IMR-90 (cell line): ENCODE results near the gene ZC3H15. TPM values are rescaled to one million over a fixed set of nuclear protein-coding genes. Genes with fewer than 3 reads are reported as not detected.

Source experiments
- ATAC-seq: fragments of 200-7000 bp; cut with Tn5 transposase; 2 replicates; pipeline ENCODE4 v1.9.1; 2020; ENCODE audit warnings: low read depth, mild to moderate bottlenecking, moderate library complexity
- BruUV-seq: library from RNA; stranded (reverse); fragments of 400-500 nt; replicated peaks from 2 replicates; lab custom pipeline; 2021; lab: Mats Ljungman, UMichigan
- CTCF ChIA-PET: fragments of 300-600 bp; formaldehyde crosslinking; extraction: SDS; loops from one replicate; lab custom pipeline; 2021; ENCODE audit warnings: antibody characterized with exemption; lab: Yijun Ruan, JAX
- POLR2A ChIA-PET: fragments of 300-600 bp; sonication (Branson Sonifier 250); formaldehyde crosslinking; loops from one replicate; lab custom pipeline; 2022; ENCODE audit warnings: antibody characterized with exemption; ENCODE audit not compliant: unreplicated experiment; lab: Charles Lee
- DNase-seq: peaks from one replicate; pipeline ENCODE4 v3.0.0; 2013
- H2AFZ ChIP-seq: replicated peaks from 2 replicates; pipeline ENCODE3; 2013; ENCODE audit warnings: low read length, mild to moderate bottlenecking; ENCODE audit not compliant: poor library complexity
- H2AK5ac ChIP-seq: 2 replicates; pipeline ENCODE4 v1.6.1; 2013; ENCODE audit warnings: low read depth, low read length, inconsistent platforms
- H2AK9ac ChIP-seq: replicated peaks from 2 replicates; pipeline ENCODE3; 2013; ENCODE audit warnings: mild to moderate bottlenecking, low read depth, low read length, moderate library complexity; ENCODE audit not compliant: poor library complexity
- H2BK120ac ChIP-seq: 2 replicates; pipeline ENCODE4 v1.6.1; 2013; ENCODE audit warnings: low read depth, low read length, inconsistent platforms
- H2BK15ac ChIP-seq: 3 replicates; pipeline ENCODE4 v1.6.1; 2013; ENCODE audit warnings: low read depth, low read length, inconsistent platforms
- H2BK20ac ChIP-seq: 2 replicates; pipeline ENCODE4 v1.6.1; 2013; ENCODE audit warnings: low read depth, mild to moderate bottlenecking, inconsistent platforms, low read length, moderate library complexity
- H2BK5ac ChIP-seq: 2 replicates; pipeline ENCODE4 v1.6.1; 2013; ENCODE audit warnings: mild to moderate bottlenecking, low read depth, low read length, inconsistent platforms; ENCODE audit not compliant: poor library complexity, severe bottlenecking
- H3K14ac ChIP-seq: replicated peaks from 2 replicates; pipeline ENCODE4 v1.6.1; 2013; ENCODE audit warnings: low read depth, low read length, inconsistent platforms
- H3K18ac ChIP-seq: 2 replicates; pipeline ENCODE4 v1.6.1; 2013; ENCODE audit warnings: low read depth, low read length, control low read depth
- H3K23ac ChIP-seq: 2 replicates; pipeline ENCODE4 v1.6.1; 2013; ENCODE audit warnings: low read depth, low read length, inconsistent platforms
- H3K27ac ChIP-seq: 2 replicates; pipeline ENCODE4 v1.5.1; 2013; ENCODE audit warnings: mild to moderate bottlenecking, control low read depth, low read length; ENCODE audit not compliant: insufficient read depth
- H3K27me3 ChIP-seq: 2 replicates; pipeline ENCODE4 v1.6.1; 2013; ENCODE audit warnings: low read length; ENCODE audit not compliant: control insufficient read depth, insufficient read depth
- H3K36me3 ChIP-seq: 2 replicates; pipeline ENCODE4 v1.6.1; 2013; ENCODE audit warnings: low read length, mixed read lengths; ENCODE audit not compliant: control insufficient read depth, insufficient read depth
- H3K4ac ChIP-seq: 2 replicates; pipeline ENCODE4 v1.6.1; 2013; ENCODE audit warnings: low read depth, low read length, inconsistent platforms
- H3K4me1 ChIP-seq: 2 replicates; pipeline ENCODE4 v1.6.1; 2013; ENCODE audit warnings: low read length, mixed read lengths; ENCODE audit not compliant: control insufficient read depth, insufficient read depth
- H3K4me2 ChIP-seq: 2 replicates; pipeline ENCODE4 v1.6.1; 2013; ENCODE audit warnings: low read depth, mild to moderate bottlenecking, control low read depth, low read length, moderate library complexity
- H3K4me3 ChIP-seq: 2 replicates; pipeline ENCODE4 v1.5.1; 2013; ENCODE audit warnings: low read depth, mild to moderate bottlenecking, control low read depth, low read length, moderate library complexity; ENCODE audit not compliant: insufficient read depth
- H3K56ac ChIP-seq: 2 replicates; pipeline ENCODE4 v1.6.1; 2013; ENCODE audit warnings: low read length, inconsistent platforms; ENCODE audit not compliant: insufficient read depth; ENCODE audit errors: extremely low read depth
- H3K79me1 ChIP-seq, 2 experiments: 2 replicates each; pipeline ENCODE4 v1.6.1; 2013; ENCODE audit warnings: low read length in 2 of 2, inconsistent platforms in 1 of 2, low read depth in 1 of 2
- H3K9ac ChIP-seq: 2 replicates; pipeline ENCODE4 v1.6.1; 2013; ENCODE audit warnings: low read depth, low read length, control low read depth
- H3K9me1 ChIP-seq: 2 replicates; pipeline ENCODE4 v1.6.1; 2013; ENCODE audit warnings: low read length, inconsistent platforms; ENCODE audit not compliant: insufficient read depth
- H3K9me3 ChIP-seq: 2 replicates; pipeline ENCODE4 v1.6.1; 2013; ENCODE audit warnings: low read length; ENCODE audit not compliant: control insufficient read depth, insufficient read depth
- H4K20me1 ChIP-seq: 2 replicates; pipeline ENCODE4 v1.6.1; 2013; ENCODE audit warnings: low read length, inconsistent platforms; ENCODE audit not compliant: insufficient read depth
- H4K5ac ChIP-seq: 2 replicates; pipeline ENCODE4 v1.6.1; 2013; ENCODE audit warnings: mild to moderate bottlenecking, low read depth, low read length, control low read depth
- H4K8ac ChIP-seq, 2 experiments: 2 replicates each; pipeline ENCODE4 v1.6.1; 2013; ENCODE audit warnings: low read depth in 2 of 2, low read length in 2 of 2, control low read depth in 1 of 2, inconsistent platforms in 1 of 2
- H4K91ac ChIP-seq: 2 replicates; pipeline ENCODE4 v1.6.1; 2013; ENCODE audit warnings: low read depth, low read length, inconsistent platforms; ENCODE audit not compliant: insufficient read depth
- BHLHE40 ChIP-seq: fragments of 150-350 bp; IDR thresholded peaks from 2 replicates; pipeline ENCODE4 v1.6.1; 2016; ENCODE audit warnings: mild to moderate bottlenecking, low read depth, low read length
- CHD1 ChIP-seq: IDR thresholded peaks from 2 replicates; pipeline ENCODE4 v1.6.1; 2012; ENCODE audit warnings: low read depth, low read length, improper control_type of control experiment
- MXI1 ChIP-seq: IDR thresholded peaks from 2 replicates; pipeline ENCODE4 v1.6.1; 2012; ENCODE audit warnings: low read depth, mild to moderate bottlenecking, low read length, moderate library complexity, borderline replicate concordance
- RCOR1 ChIP-seq: IDR thresholded peaks from 2 replicates; pipeline ENCODE4 v1.6.1; 2012; ENCODE audit warnings: mild to moderate bottlenecking, low read length, improper control_type of control experiment; ENCODE audit not compliant: insufficient replicate concordance
- RFX5 ChIP-seq: IDR thresholded peaks from 2 replicates; pipeline ENCODE4 v1.8.0; 2012; ENCODE audit warnings: low read depth, mild to moderate bottlenecking, low read length, moderate library complexity
- SMC3 ChIP-seq: fragments of 150-350 bp; IDR thresholded peaks from 2 replicates; pipeline ENCODE4 v1.6.1; 2016; ENCODE audit warnings: low read depth, mild to moderate bottlenecking, antibody characterized with exemption, low read length, moderate library complexity
- WGBS, 2 experiments: methylation state at CpG; one replicate each; pipeline versions ENCODE4 v1.1.5 to v1.1.7; 2013; ENCODE audit warnings: missing lambda C conversion rate in 2 of 2; ENCODE audit not compliant: insufficient read length in 1 of 2; ENCODE audit errors: extremely low coverage in 2 of 2; 5-methylcytosine and 5-hydroxymethylcytosine counted together
- dilution Hi-C: fragments of 300-500 bp; cut with HindIII; formaldehyde crosslinking; loops from one replicate; pipeline ENCODE4 v1.14.3; 2018; ENCODE audit warnings: low sequenced_read_pairs; ENCODE audit not compliant: unreplicated experiment
- in situ Hi-C: fragments of 300-500 bp; cut with MboI; formaldehyde crosslinking; loops from 3 replicates; pipeline ENCODE4 v1.14.3; 2019; ENCODE audit warnings: low sequenced_read_pairs, inconsistent platforms, mixed read lengths
- intact Hi-C: fragments of 100-400 bp; cut with micrococcal nuclease; formaldehyde crosslinking; loops from 2 replicates; pipeline ENCODE4 v1.10.0; 2022
- polyA plus RNA-seq, 3 experiments: library from polyadenylated mRNA; depleted of rRNA; stranded (reverse); fragments of >200 nt; gene quantifications; 2 replicates each; pipeline ENCODE4 v1.2.3, GENCODE V29; 2012; ENCODE audit warnings: low replicate concordance in 1 of 3
- total RNA-seq: library from RNA; depleted of rRNA; stranded (reverse); fragments of >200 nt; gene quantifications from 2 replicates; pipeline ENCODE4 v1.2.3, GENCODE V29; 2012
- TF ChIP-seq, protein P1 (sequence below): fragments of 150-350 bp; IDR thresholded peaks from 2 replicates; pipeline ENCODE4 v1.6.1; 2017; ENCODE audit warnings: mild to moderate bottlenecking, antibody characterized with exemption, low read length, low read depth
- TF ChIP-seq, protein P2 (sequence below): fragments of 150-350 bp; IDR thresholded peaks from 2 replicates; pipeline ENCODE4 v1.6.1; 2016; ENCODE audit warnings: low read depth, mild to moderate bottlenecking, low read length, moderate library complexity, borderline replicate concordance

The ZC3H15 gene
- total and polyA plus RNA-seq, 2 of the 4 experiments (the other 2 are of a cell fraction), result 22.9 to 47.4 TPM

DNA sequence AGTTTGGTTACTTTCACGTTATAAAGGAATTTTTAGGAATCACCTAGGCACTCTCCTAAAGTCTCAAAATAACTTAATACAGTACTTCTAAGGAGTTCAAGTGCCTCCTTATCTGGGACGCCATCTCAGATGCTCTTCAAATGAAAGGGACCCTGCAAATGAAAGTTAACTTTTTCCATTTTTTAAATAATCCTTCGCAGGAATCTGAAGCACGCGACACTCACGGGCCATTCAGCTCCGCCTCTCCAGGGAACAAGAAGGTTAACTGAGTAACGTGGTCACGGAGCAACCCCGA lies 537 bp upstream of the ZC3H15 start:
- peak overlapping the region; percentile 80 for H3K18ac ChIP-seq
- no peaks in the 10 kb centered on the region for H3K27me3 ChIP-seq
- peak overlapping the region; percentile 88 for H4K5ac ChIP-seq
- no peak overlapping the region; the same call in 1 of the 2 replicates for H2AK5ac ChIP-seq
- intact Hi-C loops (loop anchor here (5.0 kb wide), 1 partner anchor 357 kb away; no protein-coding TSS in a partner anchor), in situ Hi-C loops (no loop called here), dilution Hi-C loops (no loop called here)
- peak overlapping the region; percentile 71 for H3K4me3 ChIP-seq
- H2BK120ac ChIP-seq, result peak overlapping the region; percentile 73
- H2AFZ ChIP-seq, result peak overlapping the region; percentile 96
- H3K27ac ChIP-seq, result peak overlapping the region; percentile 93
- H3K9me1 ChIP-seq, result peaks cover 7% of the 10 kb centered on the region; the same call in 1 of the 2 replicates
- BruUV-seq, result TSS peak; percentile 84
- H3K56ac ChIP-seq, result peak overlapping the region; percentile 89
- peak overlapping the region; percentile 92 for H3K9ac ChIP-seq
- no CpG with 5 or more reads among the region's 10 CpGs for WGBS, 2 experiments
- DNase-seq, result no peak
- peak overlapping the region; percentile 80 for H3K14ac ChIP-seq
- H3K9me3 ChIP-seq, result no peaks in the 10 kb centered on the region
- H3K4ac ChIP-seq, result peak overlapping the region; percentile 90
- ChIA-PET POLR2A (interaction anchor here (0.6 kb wide), 1 partner anchor 10 kb away, joined by 5 read pairs; no protein-coding TSS in a partner anchor), CTCF (interaction anchor here (1.0 kb wide), 2 partner anchors 19 to 30 kb away, joined by 3 read pairs; no protein-coding TSS in a partner anchor)
- peak overlapping the region; percentile 42; the same call in 1 of the 3 replicates for H2BK15ac ChIP-seq
- peak; percentile 66 for ATAC-seq
- H4K20me1 ChIP-seq, result peaks cover 33% of the 10 kb centered on the region
- no peak; the same call in 1 of the 2 replicates for TF ChIP-seq MXI1
- TF ChIP-seq BHLHE40, result peak; percentile 86
- no peak for TF ChIP-seq SMC3
- TF ChIP-seq, protein P1, sequence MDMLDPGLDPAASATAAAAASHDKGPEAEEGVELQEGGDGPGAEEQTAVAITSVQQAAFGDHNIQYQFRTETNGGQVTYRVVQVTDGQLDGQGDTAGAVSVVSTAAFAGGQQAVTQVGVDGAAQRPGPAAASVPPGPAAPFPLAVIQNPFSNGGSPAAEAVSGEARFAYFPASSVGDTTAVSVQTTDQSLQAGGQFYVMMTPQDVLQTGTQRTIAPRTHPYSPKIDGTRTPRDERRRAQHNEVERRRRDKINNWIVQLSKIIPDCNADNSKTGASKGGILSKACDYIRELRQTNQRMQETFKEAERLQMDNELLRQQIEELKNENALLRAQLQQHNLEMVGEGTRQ, result no peak
- TF ChIP-seq, protein P2, sequence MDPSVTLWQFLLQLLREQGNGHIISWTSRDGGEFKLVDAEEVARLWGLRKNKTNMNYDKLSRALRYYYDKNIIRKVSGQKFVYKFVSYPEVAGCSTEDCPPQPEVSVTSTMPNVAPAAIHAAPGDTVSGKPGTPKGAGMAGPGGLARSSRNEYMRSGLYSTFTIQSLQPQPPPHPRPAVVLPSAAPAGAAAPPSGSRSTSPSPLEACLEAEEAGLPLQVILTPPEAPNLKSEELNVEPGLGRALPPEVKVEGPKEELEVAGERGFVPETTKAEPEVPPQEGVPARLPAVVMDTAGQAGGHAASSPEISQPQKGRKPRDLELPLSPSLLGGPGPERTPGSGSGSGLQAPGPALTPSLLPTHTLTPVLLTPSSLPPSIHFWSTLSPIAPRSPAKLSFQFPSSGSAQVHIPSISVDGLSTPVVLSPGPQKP, result no peak
- TF ChIP-seq RFX5, result no peak
- no peak for TF ChIP-seq CHD1
- no peak for TF ChIP-seq RCOR1
- H4K91ac ChIP-seq, result peak overlapping the region; percentile 85
- H2BK20ac ChIP-seq, result peak overlapping the region; percentile 20; the same call in 1 of the 2 replicates
- peak overlapping the region; percentile 48 for H3K23ac ChIP-seq
- no peaks in the 10 kb centered on the region for H3K36me3 ChIP-seq
- H3K4me1 ChIP-seq, result peaks cover 2% of the 10 kb centered on the region; the same call in 1 of the 2 replicates
- peaks cover 0 to 18% of the 10 kb centered on the region in 2 experiments; a peak in 2 of 4 replicates for H3K79me1 ChIP-seq
- peak overlapping the region; percentile 58 for H3K4me2 ChIP-seq
- H4K8ac ChIP-seq, result peak overlapping the region; percentile 88 to 95
- H2BK5ac ChIP-seq, result peak overlapping the region; percentile 87
- peak overlapping the region; percentile 63 for H2AK9ac ChIP-seq
